GM12891 (cell line): Measurements from ENCODE around the gene PRKCE.

Experiments
- POLR2A ChIP-seq: IDR thresholded peaks from 2 replicates; pipeline ENCODE4 v1.6.1; 2011; ENCODE audit warnings: low read depth, low read length, control low read depth
- POLR2AphosphoS5 ChIP-seq: IDR thresholded peaks from 2 replicates; pipeline ENCODE4 v1.6.1; 2011; ENCODE audit warnings: low read depth, low read length, control low read depth
- SPI1 ChIP-seq: IDR thresholded peaks from 2 replicates; pipeline ENCODE4 v1.6.1; 2011; ENCODE audit warnings: low read depth, low read length, control low read depth
- TAF1 ChIP-seq: IDR thresholded peaks from 2 replicates; pipeline ENCODE4 v1.6.1; 2011; ENCODE audit warnings: low read depth, low read length, control low read depth

GRCh38 chr2:45984366-45984765, 332.9 kb downstream of the PRKCE start:
- TF ChIP-seq TAF1 (no peak), POLR2A (no peak), SPI1 (no peak), POLR2AphosphoS5 (no peak)
